Gastrocnemius medialis (tissue), 4 donors: ENCODE measurements around the gene KRTAP12-4.

Experiments
- POLR2A ChIP-seq, 2 donors: fragments of 450-650 bp; IDR thresholded peaks; one replicate each; pipeline ENCODE4 v1.6.1; 2017; ENCODE audit warnings: antibody characterized with exemption in 2 of 2, mild to moderate bottlenecking in 2 of 2, moderate library complexity in 2 of 2
- TF ChIP-seq, protein P1 (sequence below), 5 experiments: fragments of 450-650 bp in 3 of 5; fragments of 200-600 bp in 2 of 5; sonication (generic) in 2 of 5; IDR thresholded peaks in 4 of 5; conservative IDR thresholded peaks in 1 of 5; 1 replicate in 4 of 5; 2 replicates in 1 of 5; pipeline ENCODE4 v1.5.1; 2016 to 2019; ENCODE audit warnings: antibody characterized with exemption in 5 of 5, mild to moderate bottlenecking in 3 of 5, moderate library complexity in 3 of 5

DNA sequence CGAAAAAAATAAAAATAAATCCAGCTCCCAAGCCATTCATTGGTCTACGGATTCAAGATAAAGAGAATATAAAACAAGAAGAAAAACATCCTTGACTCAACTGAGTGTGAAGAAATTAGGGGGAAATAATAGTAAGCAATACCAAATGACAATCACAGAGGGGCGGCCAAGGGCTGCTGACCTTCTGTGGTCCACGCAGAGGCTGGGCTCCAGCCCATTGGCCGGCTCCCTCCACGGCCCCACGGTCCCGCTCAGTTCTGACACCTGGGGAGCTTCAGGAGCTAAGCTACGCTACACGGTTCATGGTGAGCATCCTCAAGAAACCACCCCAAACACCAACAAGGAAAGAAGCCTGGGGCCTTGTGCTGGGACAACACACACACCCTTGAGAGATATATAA lies 42.1 kb upstream of the KRTAP12-4 start:
- TF ChIP-seq, protein P1, sequence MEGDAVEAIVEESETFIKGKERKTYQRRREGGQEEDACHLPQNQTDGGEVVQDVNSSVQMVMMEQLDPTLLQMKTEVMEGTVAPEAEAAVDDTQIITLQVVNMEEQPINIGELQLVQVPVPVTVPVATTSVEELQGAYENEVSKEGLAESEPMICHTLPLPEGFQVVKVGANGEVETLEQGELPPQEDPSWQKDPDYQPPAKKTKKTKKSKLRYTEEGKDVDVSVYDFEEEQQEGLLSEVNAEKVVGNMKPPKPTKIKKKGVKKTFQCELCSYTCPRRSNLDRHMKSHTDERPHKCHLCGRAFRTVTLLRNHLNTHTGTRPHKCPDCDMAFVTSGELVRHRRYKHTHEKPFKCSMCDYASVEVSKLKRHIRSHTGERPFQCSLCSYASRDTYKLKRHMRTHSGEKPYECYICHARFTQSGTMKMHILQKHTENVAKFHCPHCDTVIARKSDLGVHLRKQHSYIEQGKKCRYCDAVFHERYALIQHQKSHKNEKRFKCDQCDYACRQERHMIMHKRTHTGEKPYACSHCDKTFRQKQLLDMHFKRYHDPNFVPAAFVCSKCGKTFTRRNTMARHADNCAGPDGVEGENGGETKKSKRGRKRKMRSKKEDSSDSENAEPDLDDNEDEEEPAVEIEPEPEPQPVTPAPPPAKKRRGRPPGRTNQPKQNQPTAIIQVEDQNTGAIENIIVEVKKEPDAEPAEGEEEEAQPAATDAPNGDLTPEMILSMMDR (IDR thresholded peaks at IDR 0.05 in 4 of 5, conservative IDR thresholded peaks at IDR 0.05 in 1 of 5) = no peak
- TF ChIP-seq POLR2A (IDR thresholded peaks at IDR 0.05) = no peak
